Stomach (tissue), 9 donors: ENCODE results near the gene OPN3. TPM values are rescaled to one million over a fixed set of nuclear protein-coding genes. Genes with fewer than 3 reads are reported as not detected.
A peak's percentile ranks its signal among the peaks of the same experiment; 100 is the strongest.

Experiments used
- DNase-seq, 2 donors: peaks; one replicate each; pipeline versions ENCODE4 v3.0.0 to v3.0.0-alpha.2; 2013 to 2019
- H3K27ac ChIP-seq, 5 donors: fragments of 200-600 bp in 4 of 5; sonication (generic) in 4 of 5; one replicate each; pipeline ENCODE4 v1.5.1; 2013 to 2019; ENCODE audit warnings: mild to moderate bottlenecking in 1 of 5, moderate library complexity in 1 of 5
- H3K27me3 ChIP-seq, 3 donors: fragments of 200-600 bp; sonication (generic); one replicate each; pipeline ENCODE4 v1.5.1; 2017 to 2019; ENCODE audit warnings: mixed run types in 1 of 3
- H3K36me3 ChIP-seq, 4 donors: fragments of 200-600 bp; sonication (generic); 1 replicate in 3 of 4; 2 replicates in 1 of 4; pipeline ENCODE4 v1.5.1; 2016 to 2019
- H3K4me1 ChIP-seq, 4 donors: fragments of 200-600 bp; sonication (generic); one replicate each; pipeline ENCODE4 v1.5.1; 2016 to 2019
- H3K4me3 ChIP-seq, 4 donors: fragments of 200-600 bp; sonication (generic) in 3 of 4; one replicate each; pipeline ENCODE4 v1.5.1; 2016 to 2019; ENCODE audit warnings: mild to moderate bottlenecking in 1 of 4
- H3K9me3 ChIP-seq, 4 donors: fragments of 200-600 bp; sonication (generic); one replicate each; pipeline ENCODE4 v1.5.1; 2016 to 2019
- CTCF ChIP-seq, 7 experiments: fragments of 450-650 bp in 4 of 7; fragments of 200-600 bp in 3 of 7; sonication (generic) in 3 of 7; IDR thresholded peaks; one replicate each; pipeline ENCODE4 v1.5.1; 2016 to 2019; ENCODE audit warnings: antibody characterized with exemption in 7 of 7, control low read depth in 2 of 7, mild to moderate bottlenecking in 1 of 7
- EP300 ChIP-seq: sonication (generic); formaldehyde crosslinking; IDR thresholded peaks from one replicate; pipeline ENCODE4 v1.6.1; 2017; ENCODE audit warnings: antibody characterized with exemption
- POLR2A ChIP-seq, 4 donors: fragments of 450-650 bp; IDR thresholded peaks; one replicate each; pipeline ENCODE4 v1.6.1; 2016; ENCODE audit warnings: antibody characterized with exemption in 4 of 4, control low read depth in 2 of 4, mild to moderate bottlenecking in 1 of 4, moderate library complexity in 1 of 4
- POLR2AphosphoS5 ChIP-seq, 3 donors: sonication (generic); formaldehyde crosslinking; IDR thresholded peaks; one replicate each; pipeline ENCODE4 v1.6.1; 2016; ENCODE audit warnings: antibody characterized with exemption in 3 of 3
- WGBS, 5 donors: extraction: QIAGEN DNeasy Blood & Tissue Kit in 3 of 5; methylation state at CpG; one replicate each; pipeline versions ENCODE4 v1.1.5 to v1.1.7; 2013 to 2018; 5-methylcytosine and 5-hydroxymethylcytosine counted together
- intact Hi-C: fragments of 100-400 bp; cut with DNase I; formaldehyde crosslinking; loops from one replicate; pipeline ENCODE4 v1.15.1; 2023; ENCODE audit warnings: low total_unique reads
- polyA plus RNA-seq, 3 donors: library from polyadenylated mRNA; stranded (reverse); fragments of 200-250 nt; gene quantifications; one replicate each; pipeline ENCODE4 v1.2.3, GENCODE V29; 2013
- total RNA-seq, 5 donors: library from RNA; depleted of rRNA; stranded (reverse); fragments of >200 nt; gene quantifications; one replicate each; pipeline versions ENCODE4 v1.1.0 to v1.2.3, GENCODE V29; 2014 to 2016
- donor health status: healthy with polysubstance abuse.
- donor health status: Bipolar disorder and iron deficiency.
- donor health status: healthy.

OPN3 gene
- total and polyA plus RNA-seq, 8 donors: 1.8 to 15.1 (median 8.1) TPM; not detected in 1

DNA sequence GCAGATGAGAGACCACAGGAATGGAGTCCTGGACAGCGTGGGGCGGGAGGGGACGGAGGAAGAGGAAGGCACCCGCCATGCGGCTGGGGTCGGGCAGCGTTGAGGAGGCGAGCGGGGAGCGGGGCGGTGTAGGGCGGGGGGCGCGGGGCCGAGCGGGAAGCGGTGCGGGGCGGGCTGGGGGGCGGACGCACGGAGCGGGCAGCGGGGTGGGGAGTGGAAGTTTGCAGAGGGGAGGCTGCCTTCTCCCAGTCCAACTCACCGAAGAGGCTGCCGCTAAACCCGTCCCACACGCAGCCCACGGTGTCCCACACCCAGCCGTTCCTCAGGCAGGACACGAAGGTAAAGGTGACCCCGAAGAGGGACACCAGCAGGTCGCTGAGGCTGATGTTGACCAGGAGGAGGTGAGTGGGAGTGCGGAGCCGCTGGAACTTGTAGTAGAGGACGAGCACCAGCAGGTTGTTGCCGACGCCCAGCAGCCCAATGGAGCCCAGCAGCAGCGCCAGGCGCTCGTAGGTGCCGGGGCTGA lies 483 bp downstream of the OPN3 start:
- peak in 1 of 2 donors; percentile 74 for DNase-seq
- intact Hi-C loops: no loop called here
- Histone ChIP-seq H3K4me3 (peak overlapping the region; percentile 63 to 84 (median 76)), H3K4me1 (peaks cover 4 to 46% (median 29%) of the 10 kb centered on the region in 4 donors), H3K27me3 (no peaks in the 10 kb centered on the region), H3K36me3 (peaks cover 0 to 11% (median 10%) of the 10 kb centered on the region in 4 donors), H3K27ac (peak overlapping the region; percentile 83 to 89 (median 84)), H3K9me3 (no peaks in the 10 kb centered on the region)
- 0 to 2% (median 0%) methylated on average over 19 to 42 of the region's 42 CpGs for WGBS, 5 donors
- TF ChIP-seq POLR2AphosphoS5 (IDR thresholded peaks at IDR 0.05) (no peak), CTCF (IDR thresholded peaks at IDR 0.05) (no peak), EP300 (no peak), POLR2A (IDR thresholded peaks at IDR 0.05) (no peak)

GRCh38 chr1:241638909-241639622 lies 1.1 kb downstream of the OPN3 start:
- 9 to 13% (median 12%) methylated on average over 11 of the region's 11 CpGs for WGBS, 5 donors
- DNase-seq: peak in 1 of 2 donors; percentile 21
- Histone ChIP-seq H3K36me3 (peaks cover 0 to 16% (median 11%) of the 10 kb centered on the region in 4 donors), H3K9me3 (no peaks in the 10 kb centered on the region), H3K27me3 (no peaks in the 10 kb centered on the region), H3K4me1 (peaks cover 4 to 46% (median 29%) of the 10 kb centered on the region in 4 donors), H3K27ac (peak overlapping the region; percentile 28 to 89 (median 84)), H3K4me3 (peak overlapping the region; percentile 63 to 84 (median 76))
- intact Hi-C loops: no loop called here
- TF ChIP-seq POLR2AphosphoS5 (IDR thresholded peaks at IDR 0.05): no peak
- TF ChIP-seq EP300: no peak
- TF ChIP-seq POLR2A (IDR thresholded peaks at IDR 0.05): no peak
- no peak for TF ChIP-seq CTCF (IDR thresholded peaks at IDR 0.05)

DNA sequence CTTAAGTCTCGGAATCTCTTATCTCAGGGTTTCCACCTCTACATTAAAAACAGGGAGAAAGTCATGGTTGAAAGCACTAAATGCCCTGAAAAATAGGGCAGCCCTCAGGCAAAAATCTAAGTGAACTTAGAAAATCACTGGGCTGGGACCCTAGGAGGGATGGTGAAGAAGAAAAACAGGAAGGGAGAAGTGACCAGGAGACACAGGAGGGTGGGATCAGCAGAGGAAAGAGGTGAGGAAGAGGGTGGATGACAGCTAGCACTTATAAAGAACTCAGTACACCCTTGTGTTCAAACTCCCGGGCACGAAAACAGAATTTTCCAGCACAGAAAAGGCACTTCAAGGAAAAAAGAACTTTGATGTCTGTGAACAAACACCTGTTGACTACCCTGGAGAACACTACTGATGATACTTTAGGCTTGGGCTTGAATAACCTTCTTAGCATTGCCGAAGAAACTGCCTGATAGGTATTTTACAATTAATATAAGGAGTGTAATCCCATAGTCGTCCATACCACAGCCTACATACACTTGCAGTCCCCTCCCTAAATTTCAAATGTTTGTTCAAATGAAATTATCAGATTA lies 2.0 kb downstream of the OPN3 start:
- intact Hi-C loops: no loop called here
- H3K27me3 ChIP-seq: no peaks in the 10 kb centered on the region
- H3K27ac ChIP-seq: no peak overlapping the region
- H3K4me1 ChIP-seq: peaks cover 4 to 46% (median 29%) of the 10 kb centered on the region in 4 donors
- H3K9me3 ChIP-seq: no peaks in the 10 kb centered on the region
- no peak overlapping the region for H3K4me3 ChIP-seq
- H3K36me3 ChIP-seq: peaks cover 0 to 16% (median 11%) of the 10 kb centered on the region in 4 donors
- DNase-seq: no peak
- TF ChIP-seq POLR2AphosphoS5 (IDR thresholded peaks at IDR 0.05) (no peak), EP300 (no peak), CTCF (IDR thresholded peaks at IDR 0.05) (no peak)
- WGBS, 5 donors: 63 to 70% (median 69%) methylated on average over 5 of the region's 5 CpGs

- Histone ChIP-seq H3K27me3 (no peaks in the 10 kb centered on the region), H3K27ac (no peak overlapping the region), H3K4me1 (peaks cover 4 to 46% (median 29%) of the 10 kb centered on the region in 4 donors), H3K9me3 (no peaks in the 10 kb centered on the region), H3K36me3 (peaks cover 0 to 16% (median 11%) of the 10 kb centered on the region in 4 donors), H3K4me3 (no peak overlapping the region)
- TF ChIP-seq CTCF (IDR thresholded peaks at IDR 0.05) (no peak), EP300 (no peak), POLR2A (IDR thresholded peaks at IDR 0.05) (no peak), POLR2AphosphoS5 (IDR thresholded peaks at IDR 0.05) (no peak)
- 77 to 81% (median 79%) methylated on average over 4 of the region's 4 CpGs for WGBS, 5 donors
- DNase-seq: no peak
- intact Hi-C loops: no loop called here
Measured at GRCh38 chr1:241637604-241638003, 2.6 kb downstream of the OPN3 start.
